ENCODE data around the gene BTG3.

DNA sequence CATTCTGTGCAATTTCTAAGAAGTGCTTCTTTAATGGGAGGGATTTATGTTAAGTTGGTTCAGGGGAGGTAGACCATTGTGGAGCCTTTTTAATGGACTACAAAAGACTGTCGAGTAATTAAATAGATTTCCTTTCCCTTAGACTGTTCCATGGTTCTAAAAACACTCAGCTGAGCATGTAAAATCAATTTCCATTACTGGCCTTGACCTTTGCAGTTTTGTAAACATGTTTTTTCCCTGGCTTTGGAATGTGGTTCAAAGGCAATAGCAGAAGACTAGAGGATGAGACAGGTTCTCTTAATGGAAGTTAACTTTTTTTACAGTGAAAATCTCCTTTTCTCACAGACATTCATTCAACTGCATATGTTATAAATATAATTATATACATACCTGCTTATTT lies 37.6 kb upstream of the BTG3 start:
- TF ChIP-seq CTCF (IDR thresholded peaks at IDR 0.05): no peak
- no peak for TF ChIP-seq POLR2A (IDR thresholded peaks at IDR 0.05)

Data from tibial nerve (tissue), 3 donors.